ENCODE data around the gene ARL5C. TPM values are rescaled to one million over a fixed set of nuclear protein-coding genes. Genes with fewer than 3 reads are reported as not detected.

The ARL5C gene
- total RNA-seq, 1 experiment from 2014 or later: not detected

GRCh38 chr17:39156491-39156890, 9.5 kb downstream of the ARL5C start:
- Histone ChIP-seq H3K9me2 (replicated peaks; ENCODE audit: insufficient read depth, low read length) (no peaks in the 10 kb centered on the region), H3K27ac (ENCODE audit: low read length) (no peak overlapping the region), H3K9ac (ENCODE audit: low read length) (no peak overlapping the region), H3K27me3 (ENCODE audit: low read length) (no peaks in the 10 kb centered on the region), H3K4me2 (ENCODE audit: low read depth, low read length, poor library complexity, severe bottlenecking) (no peak overlapping the region), H3K4me1 (ENCODE audit: low read length) (peaks cover 17% of the 10 kb centered on the region), H2AFZ (ENCODE audit: low read length) (no peak overlapping the region), H3K9me3 (ENCODE audit: low read length) (no peaks in the 10 kb centered on the region), H4K20me1 (ENCODE audit: insufficient read depth, low read depth, low read length) (no peaks in the 10 kb centered on the region), H3K79me2 (ENCODE audit: low read length) (no peaks in the 10 kb centered on the region), H3K4me3 (ENCODE audit: low read length) (no peak overlapping the region), H3K36me3 (ENCODE audit: insufficient read depth, low read length) (no peaks in the 10 kb centered on the region)
- no peak for DNase-seq

GRCh38 chr17:39155654-39156053, 10.3 kb downstream of the ARL5C start:
- Histone ChIP-seq H3K9ac (ENCODE audit: low read length) (no peak overlapping the region), H3K4me3 (ENCODE audit: low read length) (no peak overlapping the region), H3K27me3 (ENCODE audit: low read length) (no peaks in the 10 kb centered on the region), H4K20me1 (ENCODE audit: insufficient read depth, low read depth, low read length) (no peaks in the 10 kb centered on the region), H3K9me3 (ENCODE audit: low read length) (no peaks in the 10 kb centered on the region), H3K27ac (ENCODE audit: low read length) (no peak overlapping the region), H2AFZ (ENCODE audit: low read length) (no peak overlapping the region), H3K79me2 (ENCODE audit: low read length) (no peaks in the 10 kb centered on the region), H3K36me3 (ENCODE audit: insufficient read depth, low read length) (no peaks in the 10 kb centered on the region), H3K9me2 (replicated peaks; ENCODE audit: insufficient read depth, low read length) (no peaks in the 10 kb centered on the region), H3K4me1 (ENCODE audit: low read length) (peaks cover 17% of the 10 kb centered on the region), H3K4me2 (ENCODE audit: low read depth, low read length, poor library complexity, severe bottlenecking) (no peak overlapping the region)
- no peak for DNase-seq

GRCh38 chr17:39153599-39154051, 12.3 kb downstream of the ARL5C start:
- Histone ChIP-seq H3K4me2 (ENCODE audit: low read depth, low read length, poor library complexity, severe bottlenecking) (peak overlapping the region; percentile 69), H3K9ac (ENCODE audit: low read length) (peak overlapping the region; percentile 82), H3K4me3 (ENCODE audit: low read length) (peak overlapping the region; percentile 90), H2AFZ (ENCODE audit: low read length) (peak overlapping the region; percentile 77), H3K79me2 (ENCODE audit: low read length) (no peaks in the 10 kb centered on the region), H3K9me2 (replicated peaks; ENCODE audit: insufficient read depth, low read length) (no peaks in the 10 kb centered on the region), H4K20me1 (ENCODE audit: insufficient read depth, low read depth, low read length) (no peaks in the 10 kb centered on the region), H3K27ac (ENCODE audit: low read length) (peak overlapping the region; percentile 20; the same call in 1 of the 2 replicates), H3K4me1 (ENCODE audit: low read length) (peaks cover 17% of the 10 kb centered on the region), H3K27me3 (ENCODE audit: low read length) (no peaks in the 10 kb centered on the region), H3K9me3 (ENCODE audit: low read length) (no peaks in the 10 kb centered on the region), H3K36me3 (ENCODE audit: insufficient read depth, low read length) (no peaks in the 10 kb centered on the region)
- DNase-seq: peak; percentile 94

- H2AFZ ChIP-seq (ENCODE audit: low read length): no peak overlapping the region; the same call in 1 of the 2 replicates
- no peaks in the 10 kb centered on the region for H3K27me3 ChIP-seq (ENCODE audit: low read length)
- H3K4me2 ChIP-seq (ENCODE audit: low read depth, low read length, poor library complexity, severe bottlenecking): peak overlapping the region; percentile 69
- DNase-seq: peak; percentile 44
- no peaks in the 10 kb centered on the region for H3K36me3 ChIP-seq (ENCODE audit: insufficient read depth, low read length)
- no peaks in the 10 kb centered on the region for H3K79me2 ChIP-seq (ENCODE audit: low read length)
- H3K4me1 ChIP-seq (ENCODE audit: low read length): peaks cover 17% of the 10 kb centered on the region
- no peak overlapping the region for H3K9ac ChIP-seq (ENCODE audit: low read length)
- no peaks in the 10 kb centered on the region for H4K20me1 ChIP-seq (ENCODE audit: insufficient read depth, low read depth, low read length)
- no peaks in the 10 kb centered on the region for H3K9me3 ChIP-seq (ENCODE audit: low read length)
- no peak overlapping the region for H3K27ac ChIP-seq (ENCODE audit: low read length)
- no peaks in the 10 kb centered on the region for H3K9me2 ChIP-seq (replicated peaks; ENCODE audit: insufficient read depth, low read length)
- H3K4me3 ChIP-seq (ENCODE audit: low read length): peak overlapping the region; percentile 90; the same call in 1 of the 2 replicates
Measured at GRCh38 chr17:39151943-39152818, 13.8 kb downstream of the ARL5C start.

GRCh38 chr17:39151150-39151942, 14.6 kb downstream of the ARL5C start, which contains the start of gene PLXDC1:
PLXDC1 (minus strand) TSS chr17:39151637; CDS start chr17:39151437, 200 bp downstream.
- H3K9ac ChIP-seq (ENCODE audit: low read length): no peak within 1 kb of the TSS
- DNase-seq: no peak
- no peaks in the 10 kb centered on the region for H3K36me3 ChIP-seq (ENCODE audit: insufficient read depth, low read length)
- H3K4me2 ChIP-seq (ENCODE audit: low read depth, low read length, poor library complexity, severe bottlenecking): peak within 1 kb of the TSS; percentile 69
- H3K9me3 ChIP-seq (ENCODE audit: low read length): no peaks in the 10 kb centered on the region
- H3K27ac ChIP-seq (ENCODE audit: low read length): no peak within 1 kb of the TSS
- no peaks in the 10 kb centered on the region for H4K20me1 ChIP-seq (ENCODE audit: insufficient read depth, low read depth, low read length)
- peak within 1 kb of the TSS; percentile 90; the same call in 1 of the 2 replicates for H3K4me3 ChIP-seq (ENCODE audit: low read length)
- H3K4me1 ChIP-seq (ENCODE audit: low read length): peaks cover 17% of the 10 kb centered on the region
- no peaks in the 10 kb centered on the region for H3K27me3 ChIP-seq (ENCODE audit: low read length)
- H3K9me2 ChIP-seq (replicated peaks; ENCODE audit: insufficient read depth, low read length): no peaks in the 10 kb centered on the region
- H3K79me2 ChIP-seq (ENCODE audit: low read length): no peaks in the 10 kb centered on the region
- no peak within 1 kb of the TSS for H2AFZ ChIP-seq (ENCODE audit: low read length)

GRCh38 chr17:39150795-39151149, 15.2 kb downstream of the ARL5C start:
- no peaks in the 10 kb centered on the region for H3K79me2 ChIP-seq (ENCODE audit: low read length)
- DNase-seq: no peak
- no peaks in the 10 kb centered on the region for H3K27me3 ChIP-seq (ENCODE audit: low read length)
- no peak overlapping the region for H3K9ac ChIP-seq (ENCODE audit: low read length)
- H3K4me3 ChIP-seq (ENCODE audit: low read length): no peak overlapping the region
- no peak overlapping the region for H3K27ac ChIP-seq (ENCODE audit: low read length)
- no peaks in the 10 kb centered on the region for H3K9me2 ChIP-seq (replicated peaks; ENCODE audit: insufficient read depth, low read length)
- peaks cover 17% of the 10 kb centered on the region for H3K4me1 ChIP-seq (ENCODE audit: low read length)
- no peaks in the 10 kb centered on the region for H3K36me3 ChIP-seq (ENCODE audit: insufficient read depth, low read length)
- H2AFZ ChIP-seq (ENCODE audit: low read length): no peak overlapping the region
- H3K4me2 ChIP-seq (ENCODE audit: low read depth, low read length, poor library complexity, severe bottlenecking): no peak overlapping the region
- no peaks in the 10 kb centered on the region for H3K9me3 ChIP-seq (ENCODE audit: low read length)
- H4K20me1 ChIP-seq (ENCODE audit: insufficient read depth, low read depth, low read length): no peaks in the 10 kb centered on the region

GRCh38 chr17:39150104-39150634, 15.8 kb downstream of the ARL5C start:
- Histone ChIP-seq H3K9me3 (ENCODE audit: low read length) (no peaks in the 10 kb centered on the region), H3K4me3 (ENCODE audit: low read length) (no peak overlapping the region), H4K20me1 (ENCODE audit: insufficient read depth, low read depth, low read length) (no peaks in the 10 kb centered on the region)

More at GRCh38 chr17:39150104-39150634, 15.8 kb downstream of the ARL5C start:
- no peak for DNase-seq
- H3K4me1 ChIP-seq (ENCODE audit: low read length): peaks cover 17% of the 10 kb centered on the region
- no peaks in the 10 kb centered on the region for H3K79me2 ChIP-seq (ENCODE audit: low read length)
- no peak overlapping the region for H3K9ac ChIP-seq (ENCODE audit: low read length)
- no peak overlapping the region for H3K4me2 ChIP-seq (ENCODE audit: low read depth, low read length, poor library complexity, severe bottlenecking)
- H3K9me2 ChIP-seq (replicated peaks; ENCODE audit: insufficient read depth, low read length): no peaks in the 10 kb centered on the region
- no peaks in the 10 kb centered on the region for H3K27me3 ChIP-seq (ENCODE audit: low read length)
- H3K27ac ChIP-seq (ENCODE audit: low read length): no peak overlapping the region
- H3K36me3 ChIP-seq (ENCODE audit: insufficient read depth, low read length): no peaks in the 10 kb centered on the region
- no peak overlapping the region for H2AFZ ChIP-seq (ENCODE audit: low read length)
